Immature natural killer cell (primary cell): ENCODE data around the gene EXOC2. TPM values are rescaled to one million over a fixed set of nuclear protein-coding genes. Genes with fewer than 3 reads are reported as not detected.
A peak's percentile ranks its signal among the peaks of the same experiment; 100 is the strongest.

Experiments
- DNase-seq, 3 donors: peaks; one replicate each; pipeline ENCODE4 v3.0.0; 2022; ENCODE audit warnings: mixed read lengths in 1 of 3
- H3K27ac Mint-ChIP-seq, 6 donors: one replicate each; pipeline ENCODE4 v1.8.0; 2020; ENCODE audit warnings: mixed read lengths in 6 of 6, mild to moderate bottlenecking in 5 of 6, inconsistent platforms in 4 of 6, moderate library complexity in 3 of 6
- H3K27me3 Mint-ChIP-seq, 3 donors: one replicate each; pipeline ENCODE4 v1.8.0; 2020 to 2021; ENCODE audit warnings: low read depth in 3 of 3, mild to moderate bottlenecking in 3 of 3, mixed read lengths in 3 of 3, moderate library complexity in 3 of 3, inconsistent platforms in 1 of 3
- H3K36me3 Mint-ChIP-seq, 3 donors: one replicate each; pipeline ENCODE4 v1.8.0; 2020; ENCODE audit warnings: mixed read lengths in 3 of 3, inconsistent platforms in 2 of 3, mild to moderate bottlenecking in 2 of 3
- H3K4me1 Mint-ChIP-seq, 2 donors: one replicate each; pipeline ENCODE4 v1.8.0; 2020; ENCODE audit warnings: inconsistent platforms in 2 of 2, mild to moderate bottlenecking in 2 of 2, mixed read lengths in 2 of 2, moderate library complexity in 1 of 2
- H3K4me3 Mint-ChIP-seq, 5 donors: one replicate each; pipeline ENCODE4 v1.8.0; 2020; ENCODE audit warnings: mild to moderate bottlenecking in 5 of 5, mixed read lengths in 5 of 5, inconsistent platforms in 3 of 5, moderate library complexity in 3 of 5
- H3K9me3 Mint-ChIP-seq, 6 donors: one replicate each; pipeline ENCODE4 v1.8.0; 2020; ENCODE audit warnings: mild to moderate bottlenecking in 6 of 6, mixed read lengths in 6 of 6, inconsistent platforms in 4 of 6, moderate library complexity in 3 of 6
- polyA plus RNA-seq, 3 donors: library from polyadenylated mRNA; unstranded; fragments of 300-500 nt; fragmentation: Illumina TruSeq; gene quantifications; one replicate each; pipeline ENCODE4 v1.2.3, GENCODE V29; 2021

Gene EXOC2
- polyA plus RNA-seq, 3 donors from 2014 or later: 23.8 to 33.8 (median 25.6) TPM

GRCh38 chr6:656460-657252, 36.3 kb downstream of the EXOC2 start, which contains the start of gene HUS1B:
Gene HUS1B, minus strand, starts transcription at chr6:657100. Its CDS starts 156 bp downstream, at chr6:656944.
- peaks cover 37 to 70% of the 10 kb centered on the region in 2 donors for H3K4me1 Mint-ChIP-seq
- H3K4me3 Mint-ChIP-seq: no peak within 1 kb of the TSS
- H3K9me3 Mint-ChIP-seq: no peaks in the 10 kb centered on the region
- H3K27me3 Mint-ChIP-seq: peaks cover 0 to 1% (median 0%) of the 10 kb centered on the region in 3 donors
- DNase-seq: no peak
- peak within 1 kb of the TSS in 2 of 6 donors; percentile 6 to 51 for H3K27ac Mint-ChIP-seq
- peaks cover 12 to 21% (median 13%) of the 10 kb centered on the region in 3 donors for H3K36me3 Mint-ChIP-seq

DNA sequence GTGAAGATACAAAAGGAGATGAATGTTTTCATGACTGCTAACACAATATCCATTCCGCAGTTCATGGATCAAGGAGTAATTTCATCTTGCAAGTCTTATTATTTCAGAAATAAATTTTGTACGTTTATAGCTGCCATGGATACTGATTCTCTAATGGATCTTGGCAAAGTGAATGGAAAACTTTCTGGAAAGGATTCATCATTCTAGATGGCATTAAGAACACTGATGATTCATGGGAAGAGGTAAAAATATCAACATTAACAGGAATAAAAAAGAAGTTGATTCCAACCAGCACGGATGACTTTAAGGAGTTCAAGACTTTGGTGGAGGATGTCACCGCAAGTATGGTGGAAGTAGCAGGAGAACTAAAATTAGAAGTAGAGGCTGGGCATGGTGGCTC, 38.8 kb downstream of the EXOC2 start:
- Mint-ChIP-seq H3K36me3 (peaks cover 12 to 21% (median 13%) of the 10 kb centered on the region in 3 donors), H3K27me3 (no peaks in the 10 kb centered on the region), H3K4me3 (no peak overlapping the region), H3K27ac (no peak overlapping the region), H3K4me1 (peaks cover 12 to 52% of the 10 kb centered on the region in 2 donors), H3K9me3 (no peaks in the 10 kb centered on the region)
- no peak for DNase-seq

DNA sequence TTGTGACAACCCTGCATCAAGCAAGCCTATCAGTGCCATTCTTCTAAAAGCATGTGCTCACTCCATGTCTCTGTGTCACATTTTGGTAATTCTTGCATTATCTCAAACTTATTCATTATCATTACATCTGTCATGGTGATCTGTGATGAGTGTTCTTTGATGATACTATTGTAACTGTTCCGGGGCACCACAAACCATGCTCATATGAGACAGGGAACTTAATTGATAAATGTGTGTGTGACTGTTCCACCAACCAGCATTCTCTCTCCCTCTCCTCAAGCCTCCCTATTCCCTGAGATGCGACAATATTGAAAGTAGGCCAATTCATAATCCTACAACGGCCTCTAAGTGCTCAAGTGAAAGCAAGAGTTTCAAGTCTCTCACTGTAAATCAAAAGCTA, 40.1 kb downstream of the EXOC2 start:
- no peak overlapping the region for H3K27ac Mint-ChIP-seq
- peaks cover 8 to 43% of the 10 kb centered on the region in 2 donors for H3K4me1 Mint-ChIP-seq
- H3K4me3 Mint-ChIP-seq: no peak overlapping the region
- no peaks in the 10 kb centered on the region for H3K9me3 Mint-ChIP-seq
- no peak for DNase-seq
- peaks cover 12 to 19% (median 13%) of the 10 kb centered on the region in 3 donors for H3K36me3 Mint-ChIP-seq
- H3K27me3 Mint-ChIP-seq: no peaks in the 10 kb centered on the region

DNA sequence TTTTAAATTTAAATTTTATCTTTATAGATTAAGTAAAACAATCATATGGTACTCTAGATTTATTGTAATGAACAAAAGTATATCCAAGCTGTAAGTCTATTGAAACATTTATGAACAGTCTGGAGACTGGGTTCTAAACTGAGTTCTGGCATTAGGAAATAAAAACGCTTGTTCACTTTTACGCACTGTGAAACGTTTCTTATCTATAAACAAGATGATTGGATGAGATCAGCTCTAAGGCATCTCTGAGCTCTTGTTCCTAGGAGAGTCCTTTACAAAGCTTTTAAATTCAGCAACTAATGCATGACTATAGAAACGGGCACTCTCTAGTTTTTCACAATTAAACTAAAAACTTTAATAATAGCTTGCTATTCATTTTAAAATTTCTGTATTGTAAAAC, 42.8 kb downstream of the EXOC2 start:
- DNase-seq: no peak
- H3K27ac Mint-ChIP-seq: no peak overlapping the region
- H3K4me3 Mint-ChIP-seq: no peak overlapping the region
- H3K36me3 Mint-ChIP-seq: peaks cover 0 to 3% (median 0%) of the 10 kb centered on the region in 3 donors
- peaks cover 10 to 54% of the 10 kb centered on the region in 2 donors for H3K4me1 Mint-ChIP-seq
- no peaks in the 10 kb centered on the region for H3K9me3 Mint-ChIP-seq
- H3K27me3 Mint-ChIP-seq: no peaks in the 10 kb centered on the region

DNA sequence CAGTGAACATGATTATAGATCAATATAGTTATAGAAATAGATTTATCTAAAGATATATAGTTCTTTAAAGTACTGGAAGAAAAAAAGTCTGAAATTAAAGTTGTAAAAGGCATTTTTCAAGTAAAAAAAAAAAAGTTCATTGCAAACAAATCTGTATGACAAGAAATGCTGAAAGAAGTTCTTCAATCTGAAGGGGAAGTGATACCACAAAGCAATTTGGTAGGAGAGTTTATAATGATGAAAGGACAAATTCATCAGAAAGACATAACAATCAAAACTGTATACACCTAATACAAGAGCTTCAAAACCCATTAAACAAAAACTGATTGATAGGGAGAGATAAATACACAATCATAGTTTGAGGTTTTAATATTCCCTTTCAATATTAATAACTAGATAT, 50.1 kb downstream of the EXOC2 start:
- no peak for DNase-seq
- Mint-ChIP-seq H3K4me1 (peaks cover 14 to 63% of the 10 kb centered on the region in 2 donors), H3K27me3 (no peaks in the 10 kb centered on the region), H3K36me3 (no peaks in the 10 kb centered on the region), H3K4me3 (no peak overlapping the region), H3K27ac (no peak overlapping the region), H3K9me3 (no peaks in the 10 kb centered on the region)

- Mint-ChIP-seq H3K4me1 (peaks cover 14 to 49% of the 10 kb centered on the region in 2 donors), H3K36me3 (peaks cover 0 to 13% (median 5%) of the 10 kb centered on the region in 3 donors), H3K27me3 (no peaks in the 10 kb centered on the region), H3K9me3 (no peaks in the 10 kb centered on the region), H3K4me3 (no peak overlapping the region), H3K27ac (no peak overlapping the region)
- DNase-seq: no peak
Measured at GRCh38 chr6:641225-641985, 51.5 kb downstream of the EXOC2 start.

DNA sequence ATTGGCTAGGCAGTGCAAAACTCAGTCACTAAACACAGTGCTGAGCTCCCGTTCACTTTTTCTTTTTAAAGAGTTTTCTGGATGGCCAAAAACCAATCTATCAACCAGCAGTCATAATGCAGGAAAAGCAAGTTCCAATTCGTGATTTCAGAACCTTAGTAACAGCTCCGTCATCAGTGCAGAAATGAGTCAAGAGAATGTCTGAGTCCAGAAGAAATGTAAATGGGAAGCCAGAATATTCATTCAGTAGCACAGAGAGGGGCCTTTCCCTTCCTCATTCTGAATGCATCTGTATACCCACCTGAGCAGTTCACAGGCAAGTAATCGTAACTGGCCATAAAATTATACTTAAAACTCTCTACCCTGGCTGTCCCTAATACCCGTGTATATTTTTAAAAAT, 56.5 kb downstream of the EXOC2 start:
- DNase-seq: no peak
- H3K27ac Mint-ChIP-seq: peak overlapping the region in 1 of 6 donors; percentile 3
- H3K4me3 Mint-ChIP-seq: no peak overlapping the region
- peaks cover 4 to 16% of the 10 kb centered on the region in 2 donors for H3K4me1 Mint-ChIP-seq
- H3K36me3 Mint-ChIP-seq: peaks cover 12 to 39% (median 14%) of the 10 kb centered on the region in 3 donors
- no peaks in the 10 kb centered on the region for H3K9me3 Mint-ChIP-seq
- H3K27me3 Mint-ChIP-seq: no peaks in the 10 kb centered on the region

DNA sequence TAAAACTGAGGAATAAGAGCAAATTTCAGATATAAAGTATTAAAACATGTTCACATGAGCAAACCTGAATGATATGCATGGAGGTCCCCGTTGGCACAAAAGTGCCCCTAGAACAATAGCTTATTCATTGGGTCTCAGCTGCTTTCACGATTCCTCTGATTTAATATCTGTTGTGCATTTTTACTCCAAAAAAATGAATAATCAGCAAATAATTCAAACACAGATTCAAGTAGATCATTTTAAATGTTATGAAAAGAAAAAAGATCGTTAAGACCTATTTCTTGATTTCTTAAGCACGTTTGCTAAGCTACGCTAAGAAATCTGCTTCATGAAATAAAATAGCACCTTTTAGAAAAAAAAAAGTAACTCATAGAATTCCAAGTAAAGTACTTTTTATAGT, 57.7 kb downstream of the EXOC2 start:
- peaks cover 3 to 9% of the 10 kb centered on the region in 2 donors for H3K4me1 Mint-ChIP-seq
- H3K4me3 Mint-ChIP-seq: no peak overlapping the region
- H3K36me3 Mint-ChIP-seq: peaks cover 12 to 45% (median 14%) of the 10 kb centered on the region in 3 donors
- no peak overlapping the region for H3K27ac Mint-ChIP-seq
- DNase-seq: no peak
- no peaks in the 10 kb centered on the region for H3K27me3 Mint-ChIP-seq
- no peaks in the 10 kb centered on the region for H3K9me3 Mint-ChIP-seq

GRCh38 chr6:633611-634010, 59.3 kb downstream of the EXOC2 start:
- DNase-seq: no peak
- no peak overlapping the region for H3K27ac Mint-ChIP-seq
- peaks cover 6 to 8% of the 10 kb centered on the region in 2 donors for H3K4me1 Mint-ChIP-seq
- H3K9me3 Mint-ChIP-seq: no peaks in the 10 kb centered on the region
- no peaks in the 10 kb centered on the region for H3K27me3 Mint-ChIP-seq
- no peak overlapping the region for H3K4me3 Mint-ChIP-seq
- peaks cover 12 to 45% (median 14%) of the 10 kb centered on the region in 3 donors for H3K36me3 Mint-ChIP-seq

DNA sequence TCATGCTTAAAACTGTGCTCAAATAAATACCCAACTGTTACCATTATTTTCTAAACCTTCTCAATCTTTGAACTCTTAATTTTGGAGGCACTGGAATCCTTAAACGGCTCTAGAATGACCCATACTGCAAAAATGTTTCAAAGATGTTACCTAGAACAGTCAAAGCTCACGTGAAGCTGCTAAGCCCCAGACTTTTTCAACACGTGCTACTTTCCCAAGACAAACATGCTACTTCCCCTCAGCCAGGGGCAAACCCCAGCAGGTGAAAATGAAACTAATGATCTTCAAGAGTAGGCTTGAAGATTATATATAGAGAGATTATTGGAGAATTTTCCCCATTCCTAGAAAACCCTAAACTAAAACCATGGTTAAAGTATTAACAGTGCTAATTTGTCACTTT, 64.2 kb downstream of the EXOC2 start:
- no peak for DNase-seq
- peaks cover 11 to 39% (median 14%) of the 10 kb centered on the region in 3 donors for H3K36me3 Mint-ChIP-seq
- H3K9me3 Mint-ChIP-seq: no peaks in the 10 kb centered on the region

DNA sequence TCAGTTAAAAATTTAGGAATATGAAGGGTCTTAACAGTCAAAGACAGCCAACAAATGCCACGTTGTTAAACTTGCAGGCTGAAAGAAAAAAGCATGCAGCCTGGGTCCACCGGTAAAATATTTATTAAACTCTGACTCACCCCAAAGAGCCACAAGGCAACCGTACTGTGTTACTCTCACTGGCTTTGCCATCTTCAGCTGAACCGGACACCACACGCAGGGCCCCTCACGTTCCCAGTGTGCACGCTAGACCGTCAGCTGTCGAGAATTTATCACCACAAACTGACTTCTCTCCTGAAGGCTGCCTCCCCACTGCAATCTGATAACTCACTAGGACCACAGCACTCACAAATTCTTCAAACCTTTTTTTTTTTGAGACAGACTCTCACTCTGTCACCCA, 66.7 kb downstream of the EXOC2 start:
- DNase-seq: no peak
- Mint-ChIP-seq H3K4me1 (peaks cover 7 to 34% of the 10 kb centered on the region in 2 donors), H3K27ac (no peak overlapping the region), H3K27me3 (no peaks in the 10 kb centered on the region), H3K9me3 (no peaks in the 10 kb centered on the region), H3K4me3 (no peak overlapping the region), H3K36me3 (peaks cover 6 to 31% (median 6%) of the 10 kb centered on the region in 3 donors)

More for the DNA sequence above, 64.2 kb downstream of the EXOC2 start:
- peaks cover 7 to 34% of the 10 kb centered on the region in 2 donors for H3K4me1 Mint-ChIP-seq
- peak overlapping the region in 4 of 6 donors; percentile 5 to 64 (median 39) for H3K27ac Mint-ChIP-seq
- H3K27me3 Mint-ChIP-seq: no peaks in the 10 kb centered on the region
- H3K4me3 Mint-ChIP-seq: no peak overlapping the region

DNA sequence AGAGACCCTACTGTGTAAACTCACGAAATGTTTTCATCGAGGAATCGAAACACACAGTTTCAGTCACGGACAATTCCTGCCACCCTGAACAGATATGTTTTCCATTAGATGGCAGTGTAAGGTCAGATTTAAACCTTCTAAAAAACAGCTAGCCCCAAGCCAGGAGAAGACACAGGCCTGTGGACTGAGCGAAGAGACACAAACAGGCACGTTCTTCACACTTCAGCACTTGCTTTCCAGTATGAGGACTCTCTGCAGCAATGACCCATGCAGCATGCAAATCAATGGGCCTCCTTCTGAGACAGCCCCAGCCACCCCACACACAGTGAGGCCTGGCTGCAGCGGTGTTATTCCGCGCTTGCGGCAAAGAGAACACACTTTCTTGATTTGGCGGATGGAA, 68.0 kb downstream of the EXOC2 start:
- no peak for DNase-seq
- no peaks in the 10 kb centered on the region for H3K9me3 Mint-ChIP-seq
- H3K36me3 Mint-ChIP-seq: peaks cover 10 to 25% (median 11%) of the 10 kb centered on the region in 3 donors
- H3K27me3 Mint-ChIP-seq: no peaks in the 10 kb centered on the region
- peaks cover 7 to 34% of the 10 kb centered on the region in 2 donors for H3K4me1 Mint-ChIP-seq
- H3K27ac Mint-ChIP-seq: no peak overlapping the region
- no peak overlapping the region for H3K4me3 Mint-ChIP-seq

- H3K27ac Mint-ChIP-seq: no peak overlapping the region
- DNase-seq: no peak
- no peak overlapping the region for H3K4me3 Mint-ChIP-seq
- no peaks in the 10 kb centered on the region for H3K9me3 Mint-ChIP-seq
- peaks cover 8 to 28% (median 13%) of the 10 kb centered on the region in 3 donors for H3K36me3 Mint-ChIP-seq
- peaks cover 1 to 17% of the 10 kb centered on the region in 2 donors for H3K4me1 Mint-ChIP-seq
- H3K27me3 Mint-ChIP-seq: no peaks in the 10 kb centered on the region
Measured at GRCh38 chr6:622462-622861, 70.5 kb downstream of the EXOC2 start.

- no peak for DNase-seq
- Mint-ChIP-seq H3K27me3 (no peaks in the 10 kb centered on the region), H3K4me1 (peaks cover 1 to 12% of the 10 kb centered on the region in 2 donors), H3K4me3 (no peak overlapping the region), H3K27ac (no peak overlapping the region), H3K9me3 (no peaks in the 10 kb centered on the region), H3K36me3 (peaks cover 11 to 28% (median 18%) of the 10 kb centered on the region in 3 donors)
Measured at GRCh38 chr6:621931-622330, 71.0 kb downstream of the EXOC2 start.
